CD14-positive monocyte (primary cell): ENCODE results near the gene MEPE. TPM values are rescaled to one million over a fixed set of nuclear protein-coding genes. Genes with fewer than 3 reads are reported as not detected.

Experiments used
- DNase-seq, 3 donors: peaks; one replicate each; pipeline ENCODE4 v3.0.0-alpha.2; 2011 to 2022
- H2AFZ ChIP-seq: 2 replicates; pipeline ENCODE4 v1.6.0; 2012; ENCODE audit warnings: mild to moderate bottlenecking, low read depth, low read length, inconsistent platforms; ENCODE audit not compliant: insufficient read depth, poor library complexity, severe bottlenecking
- H3K27ac ChIP-seq, 2 donors: 1 replicate in 1 of 2; 2 replicates in 1 of 2; pipeline ENCODE4 v1.5.1; 2012 to 2013; ENCODE audit warnings: low read length in 2 of 2, control low read depth in 1 of 2, inconsistent platforms in 1 of 2, low read depth in 1 of 2, mild to moderate bottlenecking in 1 of 2
- H3K27me3 ChIP-seq, 2 donors: one replicate each; pipeline versions ENCODE4 v1.6.0 to v1.6.1; 2011 to 2013; ENCODE audit warnings: low read length in 2 of 2; ENCODE audit not compliant: control insufficient read depth in 2 of 2, insufficient read depth in 2 of 2
- H3K36me3 ChIP-seq, 2 donors: replicated peaks in 1 of 2; 1 replicate in 1 of 2; 2 replicates in 1 of 2; pipeline versions ENCODE4 v1.5.1 to v1.6.1; 2012 to 2013; ENCODE audit warnings: low read length in 2 of 2, control low read depth in 1 of 2, inconsistent platforms in 1 of 2, mild to moderate bottlenecking in 1 of 2; ENCODE audit not compliant: insufficient read depth in 2 of 2, control insufficient read depth in 1 of 2
- H3K4me1 ChIP-seq, 2 donors: 1 replicate in 1 of 2; 2 replicates in 1 of 2; pipeline versions ENCODE4 v1.5.1 to v1.6.1; 2012 to 2013; ENCODE audit warnings: low read length in 2 of 2, control low read depth in 1 of 2, inconsistent platforms in 1 of 2, mild to moderate bottlenecking in 1 of 2, moderate library complexity in 1 of 2; ENCODE audit not compliant: insufficient read depth in 2 of 2, control insufficient read depth in 1 of 2
- H3K4me2 ChIP-seq: replicated peaks from 2 replicates; pipeline ENCODE3; 2012; ENCODE audit warnings: low read length, moderate library complexity, mild to moderate bottlenecking; ENCODE audit not compliant: poor library complexity, severe bottlenecking; ENCODE audit errors: extremely low read depth
- H3K4me3 ChIP-seq, 3 experiments: fragments of 200-600 bp in 1 of 3; sonication (generic) in 1 of 3; replicated peaks in 1 of 3; 1 replicate in 2 of 3; 2 replicates in 1 of 3; pipeline ENCODE4 v1.5.1; 2011 to 2013; ENCODE audit warnings: low read length in 3 of 3, mild to moderate bottlenecking in 3 of 3, control low read depth in 2 of 3, low read depth in 2 of 3, inconsistent platforms in 1 of 3, moderate library complexity in 1 of 3
- H3K79me2 ChIP-seq: 2 replicates; pipeline ENCODE4 v1.6.0; 2012; ENCODE audit warnings: mild to moderate bottlenecking, control low read depth, inconsistent platforms, low read length, moderate library complexity; ENCODE audit not compliant: insufficient read depth
- H3K9ac ChIP-seq: 2 replicates; pipeline ENCODE4 v1.6.0; 2017; ENCODE audit warnings: low read length, mild to moderate bottlenecking; ENCODE audit not compliant: insufficient read depth, poor library complexity, severe bottlenecking
- H3K9me3 ChIP-seq, 2 donors: replicated peaks in 1 of 2; 1 replicate in 1 of 2; 2 replicates in 1 of 2; pipeline versions ENCODE4 v1.5.1 to v1.6.1; 2012 to 2013; ENCODE audit warnings: low read length in 2 of 2, control low read depth in 1 of 2; ENCODE audit not compliant: control insufficient read depth in 1 of 2, insufficient read depth in 1 of 2
- H4K20me1 ChIP-seq: 2 replicates; pipeline ENCODE4 v1.6.0; 2012; ENCODE audit warnings: mild to moderate bottlenecking, low read length, control low read depth, moderate library complexity; ENCODE audit not compliant: insufficient read depth
- H3K27ac Mint-ChIP-seq, 7 donors: one replicate each; pipeline ENCODE4 v1.8.0; 2020; ENCODE audit warnings: mild to moderate bottlenecking in 7 of 7, mixed read lengths in 7 of 7, moderate library complexity in 6 of 7, inconsistent platforms in 2 of 7
- H3K27me3 Mint-ChIP-seq, 3 donors: one replicate each; pipeline ENCODE4 v1.8.0; 2021 to 2022; ENCODE audit warnings: low read depth in 3 of 3, mild to moderate bottlenecking in 3 of 3, mixed read lengths in 3 of 3, moderate library complexity in 3 of 3, inconsistent platforms in 1 of 3
- H3K36me3 Mint-ChIP-seq, 2 donors: one replicate each; pipeline ENCODE4 v1.8.0; 2020; ENCODE audit warnings: mixed read lengths in 2 of 2, inconsistent platforms in 1 of 2, mild to moderate bottlenecking in 1 of 2
- H3K4me1 Mint-ChIP-seq: one replicate; pipeline ENCODE4 v1.8.0; 2020; ENCODE audit warnings: mild to moderate bottlenecking, mixed read lengths
- H3K4me3 Mint-ChIP-seq, 2 donors: one replicate each; pipeline ENCODE4 v1.8.0; 2020; ENCODE audit warnings: mild to moderate bottlenecking in 2 of 2, mixed read lengths in 2 of 2, moderate library complexity in 1 of 2
- H3K9me3 Mint-ChIP-seq, 7 donors: one replicate each; pipeline ENCODE4 v1.8.0; 2020 to 2022; ENCODE audit warnings: mixed read lengths in 7 of 7, mild to moderate bottlenecking in 6 of 7, moderate library complexity in 6 of 7, inconsistent platforms in 2 of 7
- CTCF ChIP-seq: fragments of 200-600 bp; IDR thresholded peaks from one replicate; pipeline ENCODE4 v1.8.0; 2022; ENCODE audit warnings: antibody characterized with exemption, mild to moderate bottlenecking
- WGBS: methylation state at CpG from one replicate; pipeline ENCODE4 v1.1.5; 2013; ENCODE audit warnings: missing lambda C conversion rate; ENCODE audit not compliant: insufficient coverage; 5-methylcytosine and 5-hydroxymethylcytosine counted together
- intact Hi-C, 2 donors: fragments of 100-400 bp; cut with micrococcal nuclease; formaldehyde crosslinking; loops; one replicate each; pipeline versions ENCODE4 v1.15.0 to v1.15.1; 2023
- polyA plus RNA-seq, 3 donors: library from polyadenylated mRNA; depleted of rRNA in 1 of 3; unstranded in 2 of 3; stranded (reverse) in 1 of 3; fragments of 300-500 nt in 2 of 3; fragments of >200 nt in 1 of 3; fragmentation: Illumina TruSeq in 2 of 3; gene quantifications; 1 replicate in 2 of 3; 2 replicates in 1 of 3; pipeline ENCODE4 v1.2.3, GENCODE V29; 2012 to 2021

Gene MEPE
- polyA plus RNA-seq, 3 donors: not detected

- intact Hi-C loops: no loop called here
- H3K4me1 ChIP-seq: peaks cover 16 to 21% of the 10 kb centered on the region in 2 donors
- no peak overlapping the region for H3K4me3 ChIP-seq
- H3K79me2 ChIP-seq: no peaks in the 10 kb centered on the region
- Mint-ChIP-seq H3K9me3 (no peaks in the 10 kb centered on the region), H3K36me3 (no peaks in the 10 kb centered on the region), H3K4me1 (peaks cover 21% of the 10 kb centered on the region), H3K27ac (peak overlapping the region; percentile 74 to 93 (median 88)), H3K4me3 (peak overlapping the region in 1 of 2 donors; percentile 7), H3K27me3 (peaks cover 11 to 16% (median 12%) of the 10 kb centered on the region in 3 donors)
- no peak overlapping the region for H2AFZ ChIP-seq
- no peak for TF ChIP-seq CTCF
- peak; percentile 89 to 97 (median 96) for DNase-seq
- H3K27me3 ChIP-seq: peaks cover 0 to 11% of the 10 kb centered on the region in 2 donors
- H3K27ac ChIP-seq: peak overlapping the region in 1 of 2 donors; percentile 67
- WGBS: 24% methylated on average over 3 of the region's 3 CpGs
- no peaks in the 10 kb centered on the region for H3K36me3 ChIP-seq
- no peak overlapping the region for H3K9ac ChIP-seq
- H4K20me1 ChIP-seq: no peaks in the 10 kb centered on the region
- no peaks in the 10 kb centered on the region for H3K9me3 ChIP-seq
- H3K4me2 ChIP-seq: peak overlapping the region; percentile 16
Observed at GRCh38 chr4:87843936-87844335, 11.2 kb downstream of the MEPE start.

- no CpG with 5 or more reads among the region's 1 CpG for WGBS
- Mint-ChIP-seq H3K36me3 (no peaks in the 10 kb centered on the region), H3K4me1 (peaks cover 23% of the 10 kb centered on the region), H3K27ac (peak overlapping the region; percentile 74 to 93 (median 88)), H3K9me3 (no peaks in the 10 kb centered on the region), H3K27me3 (peaks cover 11 to 16% (median 12%) of the 10 kb centered on the region in 3 donors), H3K4me3 (no peak overlapping the region)
- H2AFZ ChIP-seq: no peak overlapping the region
- TF ChIP-seq CTCF: no peak
- no peaks in the 10 kb centered on the region for H4K20me1 ChIP-seq
- H3K9me3 ChIP-seq: no peaks in the 10 kb centered on the region
- H3K79me2 ChIP-seq: no peaks in the 10 kb centered on the region
- peaks cover 21 to 26% of the 10 kb centered on the region in 2 donors for H3K4me1 ChIP-seq
- peak; percentile 13 to 58 (median 55) for DNase-seq
- no peaks in the 10 kb centered on the region for H3K36me3 ChIP-seq
- intact Hi-C loops: no loop called here
- no peak overlapping the region for H3K9ac ChIP-seq
- H3K4me2 ChIP-seq: peak overlapping the region; percentile 16
- H3K27me3 ChIP-seq: peaks cover 0 to 11% of the 10 kb centered on the region in 2 donors
- H3K4me3 ChIP-seq: no peak overlapping the region
- H3K27ac ChIP-seq: peak overlapping the region in 1 of 2 donors; percentile 67
Observed at GRCh38 chr4:87844452-87844851, 11.7 kb downstream of the MEPE start.
